Neural progenitor cell (in vitro differentiated cells): ENCODE measurements around the gene PRSS16. TPM values are rescaled to one million over a fixed set of nuclear protein-coding genes. Genes with fewer than 3 reads are reported as not detected.

ENCODE experiments used
- DNase-seq: peaks from one replicate; pipeline ENCODE4 v3.0.0-alpha.2; 2016; ENCODE audit warnings: low spot score
- H2AFZ ChIP-seq: fragments of 200-600 bp; sonication (generic); replicated peaks from 2 replicates; pipeline ENCODE4 v1.6.1; 2016; ENCODE audit warnings: antibody characterized with exemption
- H3F3A ChIP-seq: fragments of 200-600 bp; sonication (generic); 2 replicates; pipeline ENCODE4 v1.6.1; 2016; ENCODE audit warnings: antibody characterized with exemption, low read depth
- H3K27ac ChIP-seq: fragments of 200-600 bp; sonication (generic); 2 replicates; pipeline ENCODE4 v1.5.1; 2016; ENCODE audit warnings: mild to moderate bottlenecking
- H3K27me3 ChIP-seq: fragments of 200-600 bp; sonication (generic); 2 replicates; pipeline ENCODE4 v1.6.1; 2016; ENCODE audit warnings: mild to moderate bottlenecking, moderate library complexity
- H3K36me3 ChIP-seq: fragments of 200-600 bp; sonication (generic); 2 replicates; pipeline ENCODE4 v1.5.1; 2016
- H3K4me1 ChIP-seq: fragments of 200-600 bp; sonication (generic); 2 replicates; pipeline ENCODE4 v1.6.1; 2016; ENCODE audit warnings: mixed run types
- H3K4me2 ChIP-seq: fragments of 200-600 bp; sonication (generic); 2 replicates; pipeline ENCODE4 v1.6.1; 2016
- H3K4me3 ChIP-seq: fragments of 200-600 bp; sonication (generic); 2 replicates; pipeline ENCODE4 v1.5.1; 2016
- H3K79me2 ChIP-seq: fragments of 200-600 bp; sonication (generic); 2 replicates; pipeline ENCODE4 v1.6.1; 2016; ENCODE audit warnings: low read depth
- H3K9ac ChIP-seq: fragments of 200-600 bp; sonication (generic); 2 replicates; pipeline ENCODE4 v1.6.1; 2016
- H3K9me3 ChIP-seq: fragments of 200-600 bp; sonication (generic); 2 replicates; pipeline ENCODE4 v1.5.1; 2016; ENCODE audit warnings: low read depth
- H4K20me1 ChIP-seq: fragments of 200-600 bp; sonication (generic); 2 replicates; pipeline ENCODE4 v1.6.1; 2016; ENCODE audit warnings: low read depth
- H3K27ac Mint-ChIP-seq: 3 replicates; pipeline ENCODE4 v1.8.0; 2021; ENCODE audit warnings: mixed read lengths
- H3K27me3 Mint-ChIP-seq: 2 replicates; pipeline ENCODE4 v1.8.0; 2022; ENCODE audit warnings: low read depth, mild to moderate bottlenecking, inconsistent platforms, moderate library complexity, mixed read lengths; ENCODE audit not compliant: insufficient read depth
- H3K36me3 Mint-ChIP-seq: 3 replicates; pipeline ENCODE4 v1.8.0; 2021; ENCODE audit warnings: mixed read lengths
- H3K4me1 Mint-ChIP-seq: 3 replicates; pipeline ENCODE4 v1.8.0; 2021; ENCODE audit warnings: mixed read lengths
- H3K4me3 Mint-ChIP-seq: 3 replicates; pipeline ENCODE4 v1.8.0; 2021; ENCODE audit warnings: mild to moderate bottlenecking, moderate library complexity, mixed read lengths
- H3K9me3 Mint-ChIP-seq: 3 replicates; pipeline ENCODE4 v1.8.0; 2020; ENCODE audit warnings: mixed read lengths
- CTCF ChIP-seq: fragments of 200-600 bp; sonication (generic); IDR thresholded peaks from 2 replicates; pipeline ENCODE4 v1.5.1; 2017; ENCODE audit warnings: antibody characterized with exemption, mild to moderate bottlenecking
- EZH2 ChIP-seq: fragments of 200-600 bp; sonication (generic); IDR thresholded peaks from 2 replicates; pipeline ENCODE4 v1.6.1; 2017; ENCODE audit warnings: antibody characterized with exemption, mild to moderate bottlenecking, moderate library complexity
- EZH2phosphoT487 ChIP-seq: fragments of 200-600 bp; sonication (generic); IDR thresholded peaks from 2 replicates; pipeline ENCODE4 v1.6.1; 2017; ENCODE audit warnings: antibody characterized with exemption
- total RNA-seq: library from RNA; depleted of rRNA; stranded (reverse); fragments of >200 nt; gene quantifications from 2 replicates; pipeline ENCODE4 v1.2.3, GENCODE V29; 2015; ENCODE audit warnings: low replicate concordance

The PRSS16 gene
- total RNA-seq, 1 donor from 2014 or later: 4.3 TPM

- Histone ChIP-seq H3K4me1 (peaks cover 4% of the 10 kb centered on the region), H3K4me3 (peak overlapping the region; percentile 45), H3K4me2 (peak overlapping the region; percentile 78), H3K79me2 (no peaks in the 10 kb centered on the region), H3K9me3 (no peaks in the 10 kb centered on the region), H3K27ac (no peak overlapping the region), H3K9ac (no peak overlapping the region), H2AFZ (peak overlapping the region; percentile 74), H3F3A (no peaks in the 10 kb centered on the region), H3K36me3 (no peaks in the 10 kb centered on the region), H3K27me3 (peaks cover 74% of the 10 kb centered on the region), H4K20me1 (peaks cover 9% of the 10 kb centered on the region)
- Mint-ChIP-seq H3K27me3 (peaks cover 13% of the 10 kb centered on the region), H3K27ac (peak overlapping the region; percentile 79), H3K9me3 (no peaks in the 10 kb centered on the region), H3K4me1 (peaks cover 19% of the 10 kb centered on the region), H3K36me3 (no peaks in the 10 kb centered on the region), H3K4me3 (peak overlapping the region; percentile 69)
- DNase-seq: peak; percentile 63
- no peak for TF ChIP-seq EZH2phosphoT487
- TF ChIP-seq EZH2: peak; percentile 57
- no peak for TF ChIP-seq CTCF
These were observed 20.4 kb downstream of the PRSS16 start for GRCh38 chr6:27267857-27268434.

- no peak for TF ChIP-seq EZH2phosphoT487
- TF ChIP-seq CTCF: no peak
- TF ChIP-seq EZH2: no peak
- Histone ChIP-seq H2AFZ (no peak overlapping the region), H3K9me3 (no peaks in the 10 kb centered on the region), H3K36me3 (no peaks in the 10 kb centered on the region), H3K4me2 (no peak overlapping the region), H4K20me1 (peaks cover 9% of the 10 kb centered on the region), H3K4me3 (no peak overlapping the region), H3K27me3 (peaks cover 65% of the 10 kb centered on the region), H3F3A (no peaks in the 10 kb centered on the region), H3K9ac (no peak overlapping the region), H3K79me2 (no peaks in the 10 kb centered on the region), H3K4me1 (peaks cover 4% of the 10 kb centered on the region), H3K27ac (no peak overlapping the region)
- Mint-ChIP-seq H3K27me3 (peaks cover 16% of the 10 kb centered on the region), H3K4me3 (peak overlapping the region; percentile 69), H3K9me3 (no peaks in the 10 kb centered on the region), H3K36me3 (no peaks in the 10 kb centered on the region), H3K27ac (peak overlapping the region; percentile 94), H3K4me1 (peaks cover 19% of the 10 kb centered on the region)
- DNase-seq: peak; percentile 22
These were observed 21.3 kb downstream of the PRSS16 start for GRCh38 chr6:27268803-27269202.

DNA sequence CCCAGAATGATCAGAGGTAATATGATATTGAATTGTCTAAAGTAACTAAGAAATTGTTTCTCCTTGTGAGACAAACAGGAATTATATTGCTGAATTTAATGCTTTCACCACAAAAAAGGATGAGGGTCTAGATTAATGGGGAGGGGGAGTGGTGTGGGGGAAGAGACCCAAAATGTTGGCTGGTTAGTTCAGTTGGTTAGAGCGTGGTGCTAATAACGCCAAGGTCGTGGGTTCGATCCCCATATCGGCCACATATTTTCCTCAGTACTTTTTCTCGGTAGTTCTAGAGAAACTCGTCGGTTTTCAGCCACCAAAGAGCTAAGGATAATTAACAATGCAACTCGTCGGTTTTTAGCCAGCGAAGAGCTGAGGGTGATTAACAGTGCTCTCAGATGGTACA, 26.3 kb downstream of the PRSS16 start:
- Mint-ChIP-seq H3K9me3 (peaks cover 2% of the 10 kb centered on the region), H3K4me3 (no peak overlapping the region), H3K27ac (no peak overlapping the region), H3K36me3 (no peaks in the 10 kb centered on the region), H3K27me3 (peaks cover 25% of the 10 kb centered on the region), H3K4me1 (peaks cover 9% of the 10 kb centered on the region)
- no peak overlapping the region for H3K9ac ChIP-seq
- no peaks in the 10 kb centered on the region for H3K4me1 ChIP-seq
- H3F3A ChIP-seq: no peaks in the 10 kb centered on the region
- no peak overlapping the region for H2AFZ ChIP-seq
- H3K27ac ChIP-seq: no peak overlapping the region
- no peak for TF ChIP-seq EZH2phosphoT487
- TF ChIP-seq EZH2: no peak
- no peak for TF ChIP-seq CTCF
- H3K9me3 ChIP-seq: no peaks in the 10 kb centered on the region
- H3K4me2 ChIP-seq: no peak overlapping the region
- no peak overlapping the region for H3K4me3 ChIP-seq
- H4K20me1 ChIP-seq: peaks cover 5% of the 10 kb centered on the region
- H3K27me3 ChIP-seq: peaks cover 64% of the 10 kb centered on the region
- no peaks in the 10 kb centered on the region for H3K36me3 ChIP-seq
- H3K79me2 ChIP-seq: no peaks in the 10 kb centered on the region
- DNase-seq: no peak
